HG03045 (cell line): Measurements from ENCODE around the gene ZDHHC21.
"Not testable (repeated sequence)": the region's sequence is repeated elsewhere in the genome, so short reads cannot be mapped to it uniquely, and the experiment has no call there.

Source experiments
- ATAC-seq: cut with Tn5 transposase; IDR thresholded peaks from one replicate; pipeline ENCODE4 v1.9.1; 2021; ENCODE audit warnings: mild to moderate bottlenecking, moderate library complexity; ENCODE audit not compliant: unreplicated experiment

The ZDHHC21 gene

DNA sequence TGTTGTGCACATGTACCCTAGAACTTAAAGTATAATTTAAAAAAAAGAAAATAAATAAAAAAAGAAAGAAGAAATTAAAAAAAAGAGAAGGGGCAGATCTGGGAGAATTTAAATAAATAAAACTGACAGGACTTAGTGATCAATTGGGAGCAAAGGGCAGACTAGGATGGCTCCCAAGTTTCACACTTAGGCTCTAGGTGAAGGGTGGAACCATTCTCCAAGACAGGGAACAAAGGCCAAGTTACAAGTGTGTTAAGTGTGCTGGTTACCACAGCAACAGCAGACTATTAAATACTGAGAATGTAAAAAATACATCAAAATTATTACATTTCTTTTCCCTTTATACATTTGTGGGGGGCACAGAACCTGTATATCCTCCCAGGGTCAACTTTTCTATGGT, 7.1 kb downstream of the ZDHHC21 start:
- ATAC-seq, result no peak

DNA sequence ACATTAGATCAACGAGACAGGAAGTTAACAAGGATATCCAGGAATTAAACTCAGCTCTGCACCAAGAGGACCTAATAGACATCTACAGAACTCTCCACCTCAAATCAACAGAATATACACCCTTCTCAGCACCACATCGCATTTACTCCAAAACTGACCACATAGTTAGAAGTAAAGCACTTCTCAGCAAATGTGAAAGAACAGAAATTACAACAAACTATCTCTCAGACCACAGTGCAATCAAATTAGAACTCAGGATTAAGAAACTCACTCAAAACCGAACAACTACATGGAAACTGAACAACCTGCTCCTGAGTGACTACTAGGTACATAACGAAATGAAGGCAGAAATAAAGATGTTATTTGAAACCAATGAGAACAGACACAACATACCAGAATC, 10.6 kb downstream of the ZDHHC21 start:
- ATAC-seq, result not testable (repeated sequence)

DNA sequence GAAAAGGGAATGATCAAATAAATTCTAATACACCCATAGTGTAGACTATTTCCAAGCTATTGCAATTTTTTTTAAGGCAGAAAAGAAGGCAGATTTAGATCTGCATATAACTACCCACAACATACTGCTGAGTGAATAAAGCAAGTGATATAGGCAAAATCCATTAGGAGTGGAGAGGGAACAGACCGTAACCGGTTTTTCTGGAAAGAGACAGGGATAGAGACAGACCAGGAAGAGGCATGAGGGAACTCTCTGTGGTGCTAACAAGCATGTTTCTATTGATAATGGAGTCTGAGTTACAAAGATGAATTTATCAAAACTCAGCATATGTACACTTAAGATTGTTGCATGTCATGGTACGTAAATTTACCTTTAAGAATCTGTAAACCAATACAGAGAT, 14.5 kb downstream of the ZDHHC21 start:
- no peak for ATAC-seq

DNA sequence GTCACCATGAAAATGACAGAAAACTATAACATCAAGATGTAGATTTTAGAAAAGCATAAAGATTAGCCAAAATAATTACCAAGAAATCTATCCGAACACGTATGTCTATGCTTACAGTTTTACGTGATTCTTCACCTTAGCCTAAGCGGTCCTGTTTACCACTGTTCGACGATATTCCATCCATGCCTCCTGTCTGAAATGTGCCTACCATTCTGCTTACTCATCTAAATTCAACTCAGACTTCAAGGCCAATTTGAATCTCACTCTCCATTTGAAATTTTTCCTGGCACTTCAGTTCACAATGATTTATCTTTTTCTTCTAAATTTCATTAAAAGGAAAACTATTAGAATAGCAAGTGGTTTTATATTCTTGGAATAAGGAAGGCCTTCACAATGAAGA, 15.4 kb downstream of the ZDHHC21 start:
- ATAC-seq, result no peak

- ATAC-seq, result no peak
Measured at GRCh38 chr9:14677396-14677795, 15.8 kb downstream of the ZDHHC21 start.

DNA sequence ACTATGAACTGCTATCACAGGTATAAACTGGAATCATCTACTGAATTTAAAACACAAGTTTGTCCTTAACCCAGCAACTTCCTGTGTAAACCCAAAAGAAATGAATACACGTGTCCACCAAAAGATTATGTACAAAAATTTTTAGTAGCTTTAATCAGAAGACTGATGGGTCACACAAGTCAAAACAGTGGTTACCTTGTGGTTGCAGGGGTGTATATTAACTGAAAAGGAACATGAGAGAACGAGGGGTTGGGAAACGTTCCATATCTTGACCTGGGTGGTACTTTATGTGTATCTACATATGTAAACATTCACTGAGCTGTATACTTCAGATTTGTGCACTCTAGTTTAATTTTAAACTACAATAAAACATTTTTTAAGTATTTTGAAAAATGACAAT, 18.6 kb downstream of the ZDHHC21 start:
- ATAC-seq, result no peak

GRCh38 chr9:14671377-14671776, 21.9 kb downstream of the ZDHHC21 start:
- ATAC-seq, result no peak

GRCh38 chr9:14670718-14671117, 22.5 kb downstream of the ZDHHC21 start:
- no peak for ATAC-seq

DNA sequence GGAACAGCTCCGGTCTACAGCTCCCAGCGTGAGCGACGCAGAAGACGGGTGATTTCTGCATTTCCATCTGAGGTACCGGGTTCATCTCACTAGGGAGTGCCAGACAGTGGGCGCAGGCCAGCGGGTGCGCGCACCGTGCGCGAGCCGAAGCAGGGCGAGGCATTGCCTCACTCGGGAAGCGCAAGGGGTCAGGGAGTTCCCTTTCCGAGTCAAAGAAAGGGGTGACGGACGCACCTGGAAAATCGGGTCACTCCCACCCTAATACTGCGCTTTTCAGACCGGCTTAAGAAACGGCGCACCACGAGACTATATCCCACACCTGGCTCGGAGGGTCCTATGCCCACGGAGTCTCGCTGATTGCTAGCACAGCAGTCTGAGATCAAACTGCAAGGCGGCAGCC, 29.2 kb downstream of the ZDHHC21 start:
- not testable (repeated sequence) for ATAC-seq

GRCh38 chr9:14662060-14662453, 31.2 kb downstream of the ZDHHC21 start:
- ATAC-seq, result no peak

- ATAC-seq, result no peak
Measured at GRCh38 chr9:14661421-14662059, 31.7 kb downstream of the ZDHHC21 start.

- ATAC-seq, result no peak
Measured at GRCh38 chr9:14660721-14661120, 32.5 kb downstream of the ZDHHC21 start.

GRCh38 chr9:14654932-14655331, 38.3 kb downstream of the ZDHHC21 start:
- ATAC-seq, result no peak

GRCh38 chr9:14653511-14653910, 39.7 kb downstream of the ZDHHC21 start:
- no peak for ATAC-seq

- no peak for ATAC-seq
Measured at GRCh38 chr9:14652729-14653377, 40.4 kb downstream of the ZDHHC21 start.

DNA sequence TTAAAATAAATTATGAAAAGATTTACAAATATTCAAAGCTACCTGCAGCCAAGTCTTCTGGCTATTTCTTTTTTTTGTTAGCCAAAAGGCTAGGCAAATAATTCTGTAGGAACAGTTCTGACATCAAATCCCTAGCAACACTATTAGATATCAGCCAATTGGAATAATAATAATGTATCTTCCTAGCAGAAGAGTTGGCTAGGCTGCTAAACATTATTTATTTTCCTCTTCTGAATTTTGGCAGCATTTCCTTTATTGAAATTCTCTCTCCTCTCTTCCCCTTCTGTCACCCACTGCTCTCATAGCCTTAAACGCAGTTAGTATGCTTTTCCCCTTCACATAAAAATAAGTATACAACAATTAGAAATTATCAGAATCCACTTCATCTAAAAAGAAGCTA, 42.6 kb downstream of the ZDHHC21 start:
- ATAC-seq, result no peak

DNA sequence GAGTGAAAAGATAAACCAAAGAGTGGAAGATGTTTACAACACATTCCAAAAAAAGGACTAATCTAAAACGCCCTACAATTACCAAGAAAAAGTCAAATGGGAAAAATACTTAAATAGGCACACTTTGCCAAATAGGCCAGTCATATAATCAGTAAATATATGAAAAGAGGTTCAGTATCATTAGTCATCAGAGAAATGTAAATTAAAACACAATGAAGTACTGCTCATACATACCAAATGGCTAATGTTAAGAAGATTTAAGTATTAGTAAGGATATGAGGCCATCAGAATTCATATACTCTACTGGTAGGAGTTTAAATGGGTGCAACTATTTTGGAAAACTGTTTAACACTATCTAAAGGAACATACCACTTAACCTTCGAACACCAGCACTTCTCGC, 47.6 kb downstream of the ZDHHC21 start:
- no peak for ATAC-seq

GRCh38 chr9:14640967-14641366, 52.3 kb downstream of the ZDHHC21 start:
- ATAC-seq, result no peak

DNA sequence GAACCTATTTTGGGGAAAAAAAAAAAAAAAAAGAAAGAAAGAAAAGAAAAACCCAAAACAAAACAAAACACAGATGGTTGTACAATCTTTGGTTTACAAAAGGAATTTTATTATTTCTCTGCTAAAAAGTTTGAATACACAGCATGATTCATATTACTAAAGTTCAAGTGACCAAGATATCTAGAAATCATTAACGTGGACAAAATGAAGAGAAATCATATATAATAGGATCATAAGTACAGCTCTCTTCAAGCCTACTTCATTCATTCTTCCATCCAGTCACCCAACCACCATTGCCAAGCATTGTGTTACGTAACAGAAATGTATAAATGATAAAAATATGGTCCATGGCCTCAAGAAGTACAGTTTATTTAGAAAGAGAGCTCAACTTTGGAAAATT, 52.9 kb downstream of the ZDHHC21 start:
- no peak for ATAC-seq

GRCh38 chr9:14633906-14634565, 59.2 kb downstream of the ZDHHC21 start:
- ATAC-seq, result no peak

DNA sequence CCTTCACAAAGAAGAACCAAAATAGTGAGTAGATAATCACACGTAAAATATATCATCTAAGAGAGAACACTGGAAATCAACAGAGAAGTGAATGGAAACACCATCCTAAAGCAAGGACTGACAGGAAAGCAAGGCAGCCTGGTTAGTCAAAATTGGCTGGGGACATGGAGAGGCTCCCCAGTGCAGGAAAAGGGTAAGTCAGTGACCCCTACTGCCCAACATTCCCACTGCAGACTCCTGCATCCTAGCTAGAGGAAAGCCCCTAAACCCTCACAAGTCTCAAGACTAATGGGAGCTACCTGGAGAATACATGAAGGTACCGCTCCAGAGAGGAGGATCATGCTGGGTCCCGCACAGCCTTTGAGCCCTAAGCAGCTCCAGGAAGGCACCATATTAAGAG, 60.1 kb downstream of the ZDHHC21 start:
- no peak for ATAC-seq

DNA sequence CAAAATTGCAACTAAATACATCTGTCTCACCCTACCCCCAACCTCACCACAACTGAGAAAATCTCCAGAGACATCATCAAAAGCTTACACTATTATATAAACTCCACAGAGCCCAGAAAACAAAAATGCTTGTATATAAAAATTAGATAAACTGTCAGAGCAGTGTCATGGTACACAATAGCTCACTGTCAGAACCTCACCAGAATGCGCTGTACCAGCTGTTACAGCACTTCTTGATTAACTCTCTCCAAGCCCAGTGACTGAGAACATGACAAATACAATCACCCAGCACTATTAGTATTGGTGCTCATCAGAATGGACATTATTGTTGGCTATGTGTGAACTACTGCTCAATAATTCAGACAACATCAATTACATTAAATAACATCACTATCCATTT, 65.7 kb downstream of the ZDHHC21 start:
- no peak for ATAC-seq
